Astrocyte (in vitro differentiated cells and primary cell): ENCODE data around the gene IFT81.

ENCODE experiments used
- EZH2 ChIP-seq: IDR thresholded peaks from 2 replicates; pipeline ENCODE4 v1.6.1; 2012; ENCODE audit warnings: mild to moderate bottlenecking, low read length, inconsistent platforms; ENCODE audit not compliant: insufficient read depth
- TF ChIP-seq, protein P1 (sequence below): IDR thresholded peaks from 2 replicates; pipeline ENCODE4 v1.5.1; 2011; ENCODE audit warnings: low read depth, mild to moderate bottlenecking, inconsistent platforms, low read length, moderate library complexity; ENCODE audit not compliant: insufficient read depth

DNA sequence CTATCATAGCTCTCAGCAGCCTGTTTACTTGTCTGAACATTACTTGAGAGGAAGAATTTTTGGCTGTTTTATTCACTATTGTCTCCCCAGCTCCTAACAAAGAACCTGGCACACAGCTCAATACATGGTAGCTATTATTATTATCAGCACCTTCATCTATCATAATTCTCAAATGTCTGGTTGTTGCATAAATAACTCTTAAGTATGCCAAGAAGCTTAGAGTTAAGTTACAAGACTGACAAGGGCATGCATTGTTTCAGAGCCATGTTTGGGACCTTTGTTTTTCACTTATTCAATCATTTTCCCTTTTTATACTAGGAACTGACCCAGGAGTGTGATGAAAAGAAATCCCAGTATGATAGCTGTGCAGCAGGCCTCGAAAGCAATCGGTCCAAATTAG lies 79.4 kb downstream of the IFT81 start:
- TF ChIP-seq, protein P1, sequence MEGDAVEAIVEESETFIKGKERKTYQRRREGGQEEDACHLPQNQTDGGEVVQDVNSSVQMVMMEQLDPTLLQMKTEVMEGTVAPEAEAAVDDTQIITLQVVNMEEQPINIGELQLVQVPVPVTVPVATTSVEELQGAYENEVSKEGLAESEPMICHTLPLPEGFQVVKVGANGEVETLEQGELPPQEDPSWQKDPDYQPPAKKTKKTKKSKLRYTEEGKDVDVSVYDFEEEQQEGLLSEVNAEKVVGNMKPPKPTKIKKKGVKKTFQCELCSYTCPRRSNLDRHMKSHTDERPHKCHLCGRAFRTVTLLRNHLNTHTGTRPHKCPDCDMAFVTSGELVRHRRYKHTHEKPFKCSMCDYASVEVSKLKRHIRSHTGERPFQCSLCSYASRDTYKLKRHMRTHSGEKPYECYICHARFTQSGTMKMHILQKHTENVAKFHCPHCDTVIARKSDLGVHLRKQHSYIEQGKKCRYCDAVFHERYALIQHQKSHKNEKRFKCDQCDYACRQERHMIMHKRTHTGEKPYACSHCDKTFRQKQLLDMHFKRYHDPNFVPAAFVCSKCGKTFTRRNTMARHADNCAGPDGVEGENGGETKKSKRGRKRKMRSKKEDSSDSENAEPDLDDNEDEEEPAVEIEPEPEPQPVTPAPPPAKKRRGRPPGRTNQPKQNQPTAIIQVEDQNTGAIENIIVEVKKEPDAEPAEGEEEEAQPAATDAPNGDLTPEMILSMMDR: no peak
- TF ChIP-seq EZH2: no peak
